ENCODE data around the gene PRKAR1A.

DNA sequence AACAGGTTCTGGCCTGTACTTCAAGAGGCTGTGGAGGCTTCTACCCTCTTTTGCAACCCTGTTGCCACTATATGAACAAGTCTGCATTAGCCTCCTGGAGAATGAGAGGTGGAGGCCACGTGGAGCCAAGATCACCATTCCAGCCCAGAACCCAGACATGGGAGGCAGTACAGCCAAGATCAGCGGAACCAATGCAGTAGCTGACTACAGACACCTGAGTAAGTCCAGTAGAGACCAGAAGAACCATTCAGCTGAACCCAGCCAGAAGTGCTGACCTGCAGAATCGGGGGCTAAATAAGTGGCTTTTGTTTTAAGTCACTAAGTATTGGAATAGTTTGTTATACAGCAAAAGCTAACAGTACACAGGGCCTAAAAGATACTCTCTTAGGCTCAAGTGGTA is 76.9 kb downstream of the PRKAR1A start:
- TF ChIP-seq ARNT (IDR thresholded peaks at IDR 0.05) = no peak
- TF ChIP-seq SUZ12 (IDR thresholded peaks at IDR 0.05) = no peak
- TF ChIP-seq LEF1 (IDR thresholded peaks at IDR 0.05; ENCODE audit: borderline replicate concordance) = no peak
- TF ChIP-seq ELF4 (IDR thresholded peaks at IDR 0.05) = no peak
- TF ChIP-seq BHLHE40 (IDR thresholded peaks at IDR 0.05; ENCODE audit: borderline replicate concordance) = no peak
- no peak for TF ChIP-seq SP1 (IDR thresholded peaks at IDR 0.05)
- no peak for TF ChIP-seq FOXK2 (IDR thresholded peaks at IDR 0.05)
- no peak for TF ChIP-seq FOXA1 (IDR thresholded peaks at IDR 0.05)
- no peak for TF ChIP-seq TARDBP (IDR thresholded peaks at IDR 0.05)
- no peak for TF ChIP-seq NFRKB (IDR thresholded peaks at IDR 0.05)
- TF ChIP-seq, protein P1, sequence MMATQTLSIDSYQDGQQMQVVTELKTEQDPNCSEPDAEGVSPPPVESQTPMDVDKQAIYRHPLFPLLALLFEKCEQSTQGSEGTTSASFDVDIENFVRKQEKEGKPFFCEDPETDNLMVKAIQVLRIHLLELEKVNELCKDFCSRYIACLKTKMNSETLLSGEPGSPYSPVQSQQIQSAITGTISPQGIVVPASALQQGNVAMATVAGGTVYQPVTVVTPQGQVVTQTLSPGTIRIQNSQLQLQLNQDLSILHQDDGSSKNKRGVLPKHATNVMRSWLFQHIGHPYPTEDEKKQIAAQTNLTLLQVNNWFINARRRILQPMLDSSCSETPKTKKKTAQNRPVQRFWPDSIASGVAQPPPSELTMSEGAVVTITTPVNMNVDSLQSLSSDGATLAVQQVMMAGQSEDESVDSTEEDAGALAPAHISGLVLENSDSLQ (IDR thresholded peaks at IDR 0.05) = no peak
- TF ChIP-seq CTBP1 (IDR thresholded peaks at IDR 0.05; ENCODE audit: borderline replicate concordance) = no peak
- no peak for TF ChIP-seq HDGF (IDR thresholded peaks at IDR 0.05; ENCODE audit: borderline replicate concordance)
